Measurements from ENCODE around the gene BMS1.
"Not testable (repeated sequence)": the region's sequence is repeated elsewhere in the genome, so short reads cannot be mapped to it uniquely, and the experiment has no call there.

BMS1 gene

DNA sequence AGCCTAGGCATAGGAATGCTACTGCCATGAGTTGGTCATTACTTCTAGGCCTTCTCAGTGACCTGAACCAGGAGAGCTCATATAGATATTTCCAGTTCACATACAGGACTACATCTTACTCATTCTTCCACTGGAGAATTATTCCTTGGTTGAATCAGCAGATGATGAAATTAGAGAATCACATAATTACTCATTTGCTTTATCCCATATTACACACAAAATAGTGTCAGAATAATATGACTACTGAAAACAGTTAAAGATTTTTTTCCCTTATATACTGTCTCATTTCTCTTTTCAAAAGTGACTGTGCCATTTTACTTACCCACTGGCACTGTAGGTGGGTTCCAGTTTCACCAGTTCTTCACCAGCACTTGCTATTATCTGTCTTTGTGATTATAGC is 18.5 kb downstream of the BMS1 start:
- no peak for DNase-seq

- no peak for DNase-seq
These were observed 20.3 kb downstream of the BMS1 start for GRCh38 chr10:42802876-42803275.

DNA sequence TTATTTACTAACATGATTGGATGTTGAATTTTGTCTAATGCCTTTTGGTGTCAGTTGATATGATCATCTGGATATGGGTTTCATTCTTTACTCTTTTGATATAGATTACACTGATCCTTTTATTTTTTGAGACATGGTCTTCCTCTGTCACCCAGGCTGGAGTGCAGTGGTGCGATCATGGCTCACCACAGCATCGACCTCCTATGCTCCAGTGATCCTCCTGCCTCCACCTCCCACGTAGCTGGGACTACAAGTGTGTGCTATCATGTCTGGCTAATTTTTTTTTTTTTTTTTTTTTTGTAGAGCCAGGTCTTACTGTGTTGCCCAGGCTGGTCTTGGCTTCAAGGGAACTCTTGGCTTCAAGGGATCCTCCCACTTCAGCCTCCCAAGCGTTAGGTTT is 27.1 kb downstream of the BMS1 start:
- no peak for DNase-seq

DNA sequence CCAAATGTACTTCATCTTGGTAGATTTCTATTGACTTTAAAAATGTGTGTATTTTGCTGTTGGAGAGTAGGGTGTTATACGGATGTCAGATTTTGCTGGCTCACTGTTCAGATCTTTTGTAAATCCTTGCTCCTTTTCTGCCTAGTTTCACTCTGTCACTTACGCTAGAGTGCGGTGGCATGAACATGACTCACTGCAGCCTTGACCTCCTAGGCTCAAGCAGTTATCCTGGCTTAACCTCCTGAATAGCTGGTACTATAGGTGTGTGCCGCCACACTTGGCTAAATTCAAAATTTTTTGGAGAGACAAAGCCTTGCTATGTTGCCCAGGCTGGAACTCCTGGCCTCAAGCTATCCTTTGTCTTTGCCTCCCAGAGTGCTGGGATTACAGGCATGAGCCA is 29.4 kb downstream of the BMS1 start:
- no peak for DNase-seq

DNA sequence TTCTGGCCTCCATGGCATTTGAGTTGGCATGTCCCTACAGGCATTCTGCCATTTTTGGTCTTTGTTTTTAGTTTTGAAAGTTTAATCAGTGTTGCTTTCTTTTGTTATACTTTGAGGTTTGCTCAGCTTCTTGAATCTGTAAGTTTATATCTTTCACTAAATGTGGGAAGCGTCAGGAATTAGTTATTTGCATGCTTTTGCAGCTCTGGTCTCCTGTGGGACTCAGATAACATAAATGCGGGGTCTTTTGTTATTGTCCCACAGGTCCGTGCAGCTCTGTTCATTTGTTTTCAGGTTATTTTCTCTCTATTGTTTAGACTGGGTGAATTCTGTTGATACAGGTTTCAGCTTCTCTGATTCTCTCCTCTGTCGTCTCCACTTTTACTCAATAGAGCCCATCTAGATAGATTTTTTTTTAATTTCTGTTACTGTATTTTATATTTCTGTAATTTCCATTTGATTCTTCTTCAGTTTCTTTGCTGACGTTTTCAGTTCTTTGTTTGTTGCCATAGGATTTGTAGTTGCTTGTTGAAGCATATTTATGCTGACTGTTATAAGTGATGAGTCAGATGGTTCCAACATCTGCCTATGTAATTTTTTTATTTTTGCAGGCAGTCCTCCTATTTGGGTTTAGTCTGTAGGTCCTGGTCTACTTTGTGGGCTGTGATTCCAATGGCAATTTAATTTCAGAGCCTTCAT is 31.5 kb downstream of the BMS1 start:
- not testable (repeated sequence) for DNase-seq

DNA sequence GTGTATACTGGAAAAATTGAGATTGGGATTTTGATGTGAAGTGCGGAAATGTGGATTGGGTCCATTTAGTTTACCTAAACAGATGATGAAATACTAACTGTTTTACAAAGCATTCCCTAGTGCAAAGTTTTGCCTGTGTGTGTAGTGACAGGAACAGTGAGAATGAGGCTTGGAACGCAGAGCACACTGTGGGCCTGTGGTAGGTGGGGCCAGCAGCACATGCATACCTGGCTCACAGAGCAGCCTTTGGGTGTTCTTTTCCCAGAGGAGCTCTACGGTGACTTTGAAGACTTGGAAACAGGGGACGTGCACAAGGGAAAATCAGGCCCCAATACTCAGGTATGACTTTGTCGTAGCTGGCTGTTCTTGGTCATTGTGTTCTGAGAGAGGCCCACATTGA is 33.7 kb downstream of the BMS1 start:
- not testable (repeated sequence) for DNase-seq

DNA sequence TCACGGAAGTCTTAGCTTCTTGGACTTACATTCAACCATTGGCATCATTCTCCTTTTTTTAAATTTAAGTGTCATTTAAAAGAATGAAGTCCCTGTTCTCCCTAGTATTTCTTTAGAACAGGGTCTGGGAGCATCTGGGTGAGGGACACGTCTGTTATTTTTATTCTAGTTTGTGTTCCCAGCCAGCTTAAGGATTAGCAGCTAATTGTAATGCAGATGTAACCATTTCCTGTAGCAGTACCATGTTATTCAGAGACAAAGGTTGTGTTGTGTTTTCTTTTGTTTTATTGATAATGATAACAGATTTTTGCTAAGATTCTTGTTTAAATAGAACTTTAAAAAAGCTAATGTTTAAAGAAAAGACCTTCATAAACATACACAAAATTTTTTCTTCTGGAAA is 34.3 kb downstream of the BMS1 start:
- DNase-seq: no peak

- DNase-seq: not testable (repeated sequence)
These were observed 34.8 kb downstream of the BMS1 start for GRCh38 chr10:42817417-42817816.

DNA sequence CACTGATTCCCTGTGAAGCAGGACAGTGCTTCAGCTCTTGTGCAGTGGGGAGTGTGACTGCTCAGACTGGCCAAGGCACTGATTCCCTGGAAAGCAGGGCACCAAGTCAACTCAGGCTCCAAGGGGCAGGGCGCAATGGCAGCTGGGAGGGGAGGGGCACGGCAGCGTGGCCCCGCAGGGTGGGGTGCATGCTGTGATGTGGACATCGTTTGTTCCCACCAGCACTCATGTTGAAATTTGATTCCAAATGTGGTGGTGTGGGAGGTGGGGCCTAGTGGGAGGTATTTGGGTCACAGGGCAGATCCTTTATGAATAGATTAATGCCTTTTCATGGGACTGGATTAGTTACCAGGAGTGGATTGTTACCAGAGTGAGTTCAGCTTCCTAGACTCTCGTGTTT is 44.2 kb downstream of the BMS1 start:
- DNase-seq: not testable (repeated sequence)

- DNase-seq: no peak
These were observed 44.6 kb downstream of the BMS1 start for GRCh38 chr10:42827201-42827600.

GRCh38 chr10:42828391-42828790 is 45.8 kb downstream of the BMS1 start:
- DNase-seq: not testable (repeated sequence)

DNA sequence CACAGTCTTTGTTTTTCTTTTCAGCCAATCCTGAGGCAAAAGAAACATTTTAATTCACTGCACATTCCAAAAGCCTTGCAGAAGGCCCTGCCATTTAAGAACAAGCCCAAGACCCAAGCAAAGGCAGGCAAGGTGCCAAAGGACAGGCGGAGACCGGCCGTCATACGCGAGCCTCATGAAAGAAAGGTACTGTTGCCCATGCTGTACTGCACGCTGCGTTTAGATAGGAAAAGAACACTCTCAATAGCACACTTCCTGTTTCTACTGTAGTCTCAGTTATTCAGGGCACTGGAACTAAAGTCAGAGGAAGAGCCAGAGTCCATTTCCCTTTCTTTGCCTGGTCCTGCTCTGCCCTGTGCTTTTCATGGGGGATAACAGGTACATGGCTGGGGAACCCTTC is 47.6 kb downstream of the BMS1 start:
- DNase-seq: no peak

DNA sequence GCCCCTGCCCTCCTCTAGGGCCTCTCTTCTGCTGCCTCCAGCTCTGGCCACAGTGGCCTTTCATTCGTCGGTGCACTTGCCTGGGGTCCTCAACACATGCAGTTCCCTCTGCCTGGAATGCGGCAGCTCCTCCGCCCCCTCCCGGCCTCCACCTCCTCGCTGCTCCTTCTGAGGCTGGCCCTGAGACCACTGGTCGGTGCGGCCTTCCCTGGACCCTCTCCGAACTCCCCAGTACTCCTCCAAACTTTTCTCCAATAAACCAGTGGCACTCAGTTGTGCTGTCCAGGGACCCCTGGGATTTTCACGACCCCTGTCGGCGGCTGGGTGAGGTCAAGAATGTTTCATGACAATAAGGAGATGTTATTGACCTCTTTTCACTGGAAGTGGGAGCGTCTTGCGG is 53.5 kb downstream of the BMS1 start:
- DNase-seq: no peak

DNA sequence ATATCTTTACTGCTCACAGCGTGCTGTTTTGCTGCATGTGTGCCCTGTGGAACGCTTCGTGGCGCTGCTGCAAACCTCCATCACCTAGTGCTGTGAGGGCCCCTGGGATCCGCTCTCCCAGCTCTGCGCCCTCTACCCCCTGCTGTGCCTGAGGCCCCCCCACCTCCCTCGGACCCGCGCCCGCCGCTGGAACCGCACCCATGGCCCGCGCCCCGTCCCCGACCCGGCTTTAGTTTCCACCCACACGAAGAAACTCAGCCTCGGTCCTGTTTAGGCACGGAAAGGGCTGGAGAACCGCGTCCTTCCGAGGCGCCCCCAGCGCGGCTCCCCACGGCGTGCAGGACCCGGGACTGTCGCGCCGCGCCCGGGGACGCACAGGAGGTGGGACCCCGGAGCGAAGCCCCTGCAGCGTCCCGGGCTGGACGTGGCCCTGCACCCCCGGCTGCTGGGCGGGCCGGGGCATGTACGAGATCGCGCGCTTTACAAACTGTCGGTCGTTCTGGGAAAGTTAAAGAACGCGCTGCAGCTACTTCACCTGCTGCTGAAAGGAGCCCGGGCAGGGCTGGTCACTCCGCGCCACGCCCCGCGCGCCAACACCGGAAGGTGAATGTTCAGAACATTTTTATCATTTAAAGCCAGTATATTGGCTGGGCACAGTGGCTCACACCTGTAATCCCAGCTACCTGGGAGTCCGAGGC is 54.3 kb downstream of the BMS1 start:
- no peak for DNase-seq

- not testable (repeated sequence) for DNase-seq
These were observed 62.2 kb downstream of the BMS1 start for GRCh38 chr10:42844810-42845209.

- not testable (repeated sequence) for DNase-seq
These were observed 64.7 kb downstream of the BMS1 start for GRCh38 chr10:42847261-42847660.

GRCh38 chr10:42850931-42851330 is 68.3 kb downstream of the BMS1 start:
- DNase-seq: no peak

DNA sequence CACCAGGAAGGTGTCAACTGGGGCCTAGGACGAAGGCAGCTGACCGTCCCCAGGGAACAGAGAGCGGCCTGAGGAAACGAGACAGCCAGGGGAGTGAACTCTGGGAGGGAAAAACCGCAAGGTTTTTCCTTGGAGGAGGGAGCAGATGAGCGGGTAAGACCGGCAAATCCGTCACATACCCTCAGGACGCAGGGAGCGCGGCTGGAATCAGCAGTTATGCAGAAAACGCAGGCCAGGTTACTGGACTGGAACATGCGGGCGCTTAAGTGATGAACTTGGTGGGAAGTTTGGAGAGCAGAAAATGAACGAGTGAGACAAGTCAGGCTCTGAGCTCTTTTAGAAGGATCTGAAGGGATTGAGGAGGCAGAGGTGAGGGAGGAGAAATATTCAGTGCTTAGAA is 76.7 kb downstream of the BMS1 start:
- no peak for DNase-seq

DNA sequence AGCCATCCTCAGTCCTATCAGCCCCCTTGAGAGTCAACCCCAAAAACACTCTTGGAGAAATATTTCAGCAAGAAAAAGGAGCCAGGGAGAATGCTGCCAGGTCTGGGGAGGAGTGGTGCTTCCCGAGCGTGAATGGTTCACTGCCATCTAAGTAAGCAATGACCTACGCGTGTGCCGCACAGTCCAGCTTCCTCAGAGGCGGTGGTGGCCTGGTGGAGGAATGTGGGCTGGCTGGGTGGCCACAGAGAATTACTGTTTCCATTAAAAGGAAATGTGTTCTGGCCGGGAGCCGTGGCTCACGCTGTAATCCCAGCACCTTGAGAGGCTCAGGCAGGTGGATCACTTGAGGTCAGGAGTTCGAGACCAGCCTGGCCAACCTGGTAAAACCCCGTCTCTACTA is 77.4 kb downstream of the BMS1 start:
- DNase-seq: not testable (repeated sequence)

- not testable (repeated sequence) for DNase-seq
These were observed 80.2 kb downstream of the BMS1 start for GRCh38 chr10:42862801-42863200.

DNA sequence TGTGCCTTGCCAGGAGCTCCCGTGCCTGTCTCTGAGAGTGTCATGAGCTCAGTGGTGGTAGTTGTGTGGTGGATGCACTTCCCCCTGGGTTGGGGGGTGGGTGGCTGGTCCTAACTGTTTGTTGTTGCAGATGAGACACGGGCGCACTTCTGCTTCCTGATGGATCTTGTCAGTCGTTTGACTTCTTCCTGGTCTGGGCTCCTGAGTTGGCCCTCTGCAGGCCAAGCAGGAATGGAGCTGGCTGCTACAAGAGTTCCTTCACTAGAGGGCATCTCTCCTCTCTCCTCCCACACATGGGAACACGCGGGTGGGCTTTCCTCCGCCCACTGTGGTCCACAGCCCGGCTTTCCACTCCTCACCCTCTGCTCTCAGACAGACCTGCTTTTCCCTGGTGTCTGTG is 82.0 kb downstream of the BMS1 start:
- DNase-seq: no peak

DNA sequence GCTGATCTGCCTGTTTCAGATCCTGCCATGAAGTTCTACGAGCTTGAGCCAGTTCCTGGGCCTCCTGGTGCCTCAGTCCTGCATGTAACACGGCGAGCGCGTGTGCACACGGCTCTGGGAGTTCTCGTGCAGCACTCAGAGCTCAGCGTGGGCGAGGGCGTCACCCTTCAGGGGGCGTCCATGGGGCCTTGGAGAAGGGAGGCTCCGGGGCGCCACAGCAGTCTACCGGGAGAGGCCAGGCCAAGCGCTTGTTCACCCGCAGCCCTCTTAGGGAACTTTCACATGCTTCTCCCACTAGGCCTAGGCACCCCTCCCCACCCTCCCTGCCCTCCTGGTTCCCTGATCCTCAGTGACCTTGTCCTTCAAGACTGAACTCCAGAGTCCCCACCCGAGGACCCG is 83.1 kb downstream of the BMS1 start:
- DNase-seq: no peak

- peak; percentile 54 for DNase-seq
These were observed 83.8 kb downstream of the BMS1 start for GRCh38 chr10:42866115-42866995.

GRCh38 chr10:42867571-42867970 is 85.0 kb downstream of the BMS1 start:
- DNase-seq: no peak
